ENCODE measurements around the gene FN1.

The FN1 gene

DNA sequence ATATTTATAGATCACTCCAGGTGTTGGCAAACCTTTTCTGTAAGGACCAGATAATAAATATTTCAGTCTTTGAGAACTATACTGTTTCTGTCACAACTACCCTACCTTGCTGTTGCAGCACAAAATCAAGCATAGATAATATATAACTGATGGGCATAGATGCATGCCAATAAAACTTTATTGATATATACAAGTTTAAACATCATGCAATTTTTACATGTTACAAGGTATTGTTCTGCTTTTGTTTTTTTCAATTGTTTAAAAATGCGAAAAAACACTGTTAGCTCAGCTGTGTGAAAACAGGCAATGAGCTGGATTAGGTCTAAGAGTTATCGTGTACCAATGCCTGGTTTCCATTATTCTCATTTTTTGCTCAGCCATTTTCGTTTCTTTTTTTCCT lies 47.6 kb upstream of the FN1 start:
- Histone ChIP-seq H3K36me3 (ENCODE audit: control insufficient read depth in 2 of 2, insufficient read depth in 1 of 2, low read length in 2 of 2) (no peaks in the 10 kb centered on the region), H3K27ac (ENCODE audit: extremely low read depth, low read depth, low read length) (no peak overlapping the region), H3K4me3 (ENCODE audit: low read depth, low read length) (no peak overlapping the region), H3K9me3 (ENCODE audit: control insufficient read depth, insufficient read depth, low read depth, low read length) (no peaks in the 10 kb centered on the region), H3K4me1 (ENCODE audit: control insufficient read depth, insufficient read depth, low read length) (no peaks in the 10 kb centered on the region)
- ChIA-PET CTCF (interaction anchor here (0.9 kb wide), 1 partner anchor 319 kb away, joined by 4 read pairs; no protein-coding TSS in a partner anchor), POLR2A (no interaction called here)
- TF ChIP-seq, protein P1, sequence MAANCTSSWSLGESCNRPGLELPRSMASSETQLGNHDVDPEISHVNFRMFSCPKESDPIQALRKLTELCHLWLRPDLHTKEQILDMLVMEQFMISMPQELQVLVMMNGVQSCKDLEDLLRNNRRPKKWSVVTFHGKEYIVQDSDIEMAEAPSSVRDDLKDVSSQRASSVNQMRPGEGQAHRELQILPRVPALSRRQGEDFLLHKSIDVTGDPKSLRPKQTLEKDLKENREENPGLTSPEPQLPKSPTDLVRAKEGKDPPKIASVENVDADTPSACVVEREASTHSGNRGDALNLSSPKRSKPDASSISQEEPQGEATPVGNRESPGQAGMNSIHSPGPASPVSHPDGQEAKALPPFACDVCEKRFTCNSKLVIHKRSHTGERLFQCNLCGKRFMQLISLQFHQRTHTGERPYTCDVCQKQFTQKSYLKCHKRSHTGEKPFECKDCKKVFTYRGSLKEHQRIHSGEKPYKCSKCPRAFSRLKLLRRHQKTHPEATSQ (tag by site-specific recombination; IDR thresholded peaks at IDR 0.05): no peak
- no peak for TF ChIP-seq ZNF155 (tag by site-specific recombination; IDR thresholded peaks at IDR 0.05)
- TF ChIP-seq GLIS2 (tag by site-specific recombination; IDR thresholded peaks at IDR 0.05): no peak
- TF ChIP-seq ZNF600 (tag by site-specific recombination; IDR thresholded peaks at IDR 0.05): no peak
- no peak for TF ChIP-seq ZBTB8A (tag by site-specific recombination; IDR thresholded peaks at IDR 0.05)
- TF ChIP-seq, protein P2, sequence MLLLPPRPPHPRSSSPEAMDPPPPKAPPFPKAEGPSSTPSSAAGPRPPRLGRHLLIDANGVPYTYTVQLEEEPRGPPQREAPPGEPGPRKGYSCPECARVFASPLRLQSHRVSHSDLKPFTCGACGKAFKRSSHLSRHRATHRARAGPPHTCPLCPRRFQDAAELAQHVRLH (tag by site-specific recombination; IDR thresholded peaks at IDR 0.05): no peak
- TF ChIP-seq, protein P3, sequence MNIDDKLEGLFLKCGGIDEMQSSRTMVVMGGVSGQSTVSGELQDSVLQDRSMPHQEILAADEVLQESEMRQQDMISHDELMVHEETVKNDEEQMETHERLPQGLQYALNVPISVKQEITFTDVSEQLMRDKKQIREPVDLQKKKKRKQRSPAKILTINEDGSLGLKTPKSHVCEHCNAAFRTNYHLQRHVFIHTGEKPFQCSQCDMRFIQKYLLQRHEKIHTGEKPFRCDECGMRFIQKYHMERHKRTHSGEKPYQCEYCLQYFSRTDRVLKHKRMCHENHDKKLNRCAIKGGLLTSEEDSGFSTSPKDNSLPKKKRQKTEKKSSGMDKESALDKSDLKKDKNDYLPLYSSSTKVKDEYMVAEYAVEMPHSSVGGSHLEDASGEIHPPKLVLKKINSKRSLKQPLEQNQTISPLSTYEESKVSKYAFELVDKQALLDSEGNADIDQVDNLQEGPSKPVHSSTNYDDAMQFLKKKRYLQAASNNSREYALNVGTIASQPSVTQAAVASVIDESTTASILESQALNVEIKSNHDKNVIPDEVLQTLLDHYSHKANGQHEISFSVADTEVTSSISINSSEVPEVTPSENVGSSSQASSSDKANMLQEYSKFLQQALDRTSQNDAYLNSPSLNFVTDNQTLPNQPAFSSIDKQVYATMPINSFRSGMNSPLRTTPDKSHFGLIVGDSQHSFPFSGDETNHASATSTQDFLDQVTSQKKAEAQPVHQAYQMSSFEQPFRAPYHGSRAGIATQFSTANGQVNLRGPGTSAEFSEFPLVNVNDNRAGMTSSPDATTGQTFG (tag by site-specific recombination; IDR thresholded peaks at IDR 0.05; ENCODE audit: borderline replicate concordance): no peak
- no peak for TF ChIP-seq ZNF184 (tag by site-specific recombination; IDR thresholded peaks at IDR 0.05)
- TF ChIP-seq ZNF133 (tag by site-specific recombination; IDR thresholded peaks at IDR 0.05): no peak
- no peak for TF ChIP-seq ZNF549 (tag by site-specific recombination; IDR thresholded peaks at IDR 0.05)
- no peak for TF ChIP-seq ZXDB (tag by site-specific recombination; IDR thresholded peaks at IDR 0.05)
- TF ChIP-seq, protein P4, sequence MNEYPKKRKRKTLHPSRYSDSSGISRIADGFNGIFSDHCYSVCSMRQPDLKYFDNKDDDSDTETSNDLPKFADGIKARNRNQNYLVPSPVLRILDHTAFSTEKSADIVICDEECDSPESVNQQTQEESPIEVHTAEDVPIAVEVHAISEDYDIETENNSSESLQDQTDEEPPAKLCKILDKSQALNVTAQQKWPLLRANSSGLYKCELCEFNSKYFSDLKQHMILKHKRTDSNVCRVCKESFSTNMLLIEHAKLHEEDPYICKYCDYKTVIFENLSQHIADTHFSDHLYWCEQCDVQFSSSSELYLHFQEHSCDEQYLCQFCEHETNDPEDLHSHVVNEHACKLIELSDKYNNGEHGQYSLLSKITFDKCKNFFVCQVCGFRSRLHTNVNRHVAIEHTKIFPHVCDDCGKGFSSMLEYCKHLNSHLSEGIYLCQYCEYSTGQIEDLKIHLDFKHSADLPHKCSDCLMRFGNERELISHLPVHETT (tag by site-specific recombination; IDR thresholded peaks at IDR 0.05): no peak
- TF ChIP-seq SP7 (tag by site-specific recombination; IDR thresholded peaks at IDR 0.05): no peak
- no peak for TF ChIP-seq BCL11A (tag by site-specific recombination; IDR thresholded peaks at IDR 0.05; ENCODE audit: low read depth)
- no peak for TF ChIP-seq WT1 (tag by site-specific recombination; IDR thresholded peaks at IDR 0.05)
- no peak for TF ChIP-seq ZNF830 (tag by site-specific recombination; IDR thresholded peaks at IDR 0.05; ENCODE audit: low read depth)
- TF ChIP-seq ZNF610 (tag by site-specific recombination; IDR thresholded peaks at IDR 0.05; ENCODE audit: borderline replicate concordance): no peak
- no peak for TF ChIP-seq ZNF214 (tag by site-specific recombination; IDR thresholded peaks at IDR 0.05; ENCODE audit: borderline replicate concordance)
- TF ChIP-seq ZNF555 (tag by site-specific recombination; conservative IDR thresholded peaks at IDR 0.05): no peak

DNA sequence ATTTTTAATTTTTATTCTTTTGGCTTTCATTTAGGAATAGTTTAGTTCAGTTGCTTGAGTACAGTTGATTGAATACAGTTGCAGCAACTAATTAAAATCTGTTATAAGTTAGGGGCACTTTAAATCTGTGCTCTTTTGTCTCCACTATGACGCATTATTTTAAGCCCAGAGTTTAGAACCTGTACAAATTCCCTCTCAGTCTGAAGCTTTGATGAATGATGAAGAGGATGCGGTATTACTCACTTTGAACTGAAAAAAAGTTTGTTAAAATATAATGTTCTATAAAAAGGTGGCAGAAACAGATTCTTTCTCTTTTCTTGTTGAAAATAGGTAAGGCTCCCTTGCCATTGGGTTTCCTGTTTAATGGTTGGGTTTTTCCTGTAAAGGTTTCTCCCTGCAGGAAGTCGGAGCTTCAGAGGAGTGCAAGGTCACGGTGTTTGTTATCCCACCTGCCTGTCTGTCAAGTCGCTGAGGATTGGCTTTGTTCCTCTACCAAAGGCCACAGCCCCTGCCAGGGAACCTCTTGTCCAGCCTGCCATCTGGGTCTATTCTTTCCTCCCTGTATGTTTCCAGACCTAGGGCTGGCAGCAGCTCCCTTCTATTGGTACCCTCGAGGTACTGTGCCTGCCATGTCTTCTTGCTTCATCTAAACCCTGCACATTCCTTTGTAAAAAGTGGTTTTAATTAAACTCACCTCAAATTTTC lies 43.8 kb upstream of the FN1 start:
- no peaks in the 10 kb centered on the region for H3K4me1 ChIP-seq (ENCODE audit: control insufficient read depth, insufficient read depth, low read length)
- ChIA-PET CTCF (no interaction called here), POLR2A (no interaction called here)
- no peaks in the 10 kb centered on the region for H3K36me3 ChIP-seq (ENCODE audit: control insufficient read depth in 2 of 2, insufficient read depth in 1 of 2, low read length in 2 of 2)
- no peak overlapping the region for H3K27ac ChIP-seq (ENCODE audit: extremely low read depth, low read depth, low read length)
- H3K4me3 ChIP-seq (ENCODE audit: low read depth, low read length): no peak overlapping the region
- H3K9me3 ChIP-seq (ENCODE audit: control insufficient read depth, insufficient read depth, low read depth, low read length): no peaks in the 10 kb centered on the region
- no peak for TF ChIP-seq ZNF248 (tag by site-specific recombination; IDR thresholded peaks at IDR 0.05)
